ENCODE measurements around the gene CDH4.

The CDH4 gene

DNA sequence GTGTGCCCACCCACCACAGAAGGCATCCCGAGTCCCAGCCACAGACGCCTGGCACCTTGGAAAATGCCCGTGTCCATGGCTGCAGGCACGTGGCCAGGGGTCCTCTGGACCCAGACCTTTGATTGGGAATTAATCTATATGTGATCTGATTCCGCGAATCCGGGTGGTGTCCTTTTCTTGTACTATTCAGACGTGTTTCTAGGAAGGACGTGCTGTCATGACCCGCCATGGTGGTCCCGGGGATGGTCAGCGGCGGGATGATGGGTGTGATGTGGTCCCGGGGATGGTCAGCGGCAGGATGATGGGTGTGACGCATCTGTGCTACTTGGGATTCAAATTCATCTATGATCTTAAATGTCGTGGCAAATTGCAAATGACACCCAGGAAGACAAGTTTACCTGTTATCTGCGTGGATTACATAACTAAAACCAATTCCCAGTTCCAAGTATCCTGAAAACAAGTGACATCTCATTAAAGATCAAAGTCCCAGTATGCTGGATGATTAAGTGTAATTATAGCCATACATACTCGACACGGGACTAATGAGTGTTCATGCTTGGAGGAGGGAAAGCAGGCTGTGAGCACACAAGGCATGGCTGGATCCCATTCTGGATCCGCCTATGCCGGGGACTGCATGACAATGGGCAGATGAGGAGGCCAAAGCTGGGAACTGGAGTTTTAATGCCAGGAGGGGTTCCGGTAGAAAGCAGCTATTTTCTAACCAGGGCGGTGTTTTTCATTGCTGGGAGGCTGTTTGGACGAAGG, 557.1 kb downstream of the CDH4 start:
- TF ChIP-seq POLR2AphosphoS5 (IDR thresholded peaks at IDR 0.05; ENCODE audit: low read depth, low read length) (no peak), SIN3A (IDR thresholded peaks at IDR 0.05; ENCODE audit: borderline replicate concordance, insufficient read depth, low read length) (no peak), TAF1 (IDR thresholded peaks at IDR 0.05; ENCODE audit: borderline replicate concordance, insufficient read depth, low read length) (no peak), REST (IDR thresholded peaks at IDR 0.05; ENCODE audit: insufficient read depth in 1 of 2, low read depth in 2 of 2, low read length in 2 of 2) (no peak), FOXP2 (optimal IDR thresholded peaks at IDR 0.05; ENCODE audit: borderline replicate concordance, extremely low read depth, extremely low read length, insufficient read depth) (no peak)

GRCh38 chr20:61810066-61810737, 558.1 kb downstream of the CDH4 start:
- no peak for TF ChIP-seq POLR2AphosphoS5 (IDR thresholded peaks at IDR 0.05; ENCODE audit: low read depth, low read length)
- TF ChIP-seq SIN3A (IDR thresholded peaks at IDR 0.05; ENCODE audit: borderline replicate concordance, insufficient read depth, low read length), result no peak
- no peak for TF ChIP-seq REST (IDR thresholded peaks at IDR 0.05; ENCODE audit: insufficient read depth in 1 of 2, low read depth in 2 of 2, low read length in 2 of 2)
- TF ChIP-seq FOXP2 (optimal IDR thresholded peaks at IDR 0.05; ENCODE audit: borderline replicate concordance, extremely low read depth, extremely low read length, insufficient read depth), result no peak
- no peak for TF ChIP-seq TAF1 (IDR thresholded peaks at IDR 0.05; ENCODE audit: borderline replicate concordance, insufficient read depth, low read length)

DNA sequence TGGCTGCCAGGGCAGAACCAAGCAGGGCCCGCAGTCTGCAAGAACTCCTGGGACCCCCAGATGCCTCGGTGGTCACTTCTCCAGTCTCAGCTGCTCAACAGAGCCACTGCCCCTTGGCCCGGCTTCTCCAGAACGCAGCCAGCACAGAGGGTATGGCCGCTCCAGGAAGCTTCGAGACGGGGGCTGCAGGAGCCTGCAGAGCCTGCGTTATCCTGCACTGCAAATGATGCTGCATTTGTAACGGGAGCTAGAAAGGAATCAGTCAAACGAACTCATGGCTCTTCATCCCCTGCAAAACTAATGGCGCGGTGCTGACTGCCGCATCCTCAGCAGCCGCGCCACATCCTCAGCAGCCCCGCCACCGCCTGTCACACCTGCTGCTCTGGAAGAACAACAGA, 558.7 kb downstream of the CDH4 start:
- TF ChIP-seq REST (IDR thresholded peaks at IDR 0.05; ENCODE audit: insufficient read depth in 1 of 2, low read depth in 2 of 2, low read length in 2 of 2) (no peak), SIN3A (IDR thresholded peaks at IDR 0.05; ENCODE audit: borderline replicate concordance, insufficient read depth, low read length) (no peak), POLR2AphosphoS5 (IDR thresholded peaks at IDR 0.05; ENCODE audit: low read depth, low read length) (no peak), FOXP2 (optimal IDR thresholded peaks at IDR 0.05; ENCODE audit: borderline replicate concordance, extremely low read depth, extremely low read length, insufficient read depth) (no peak), TAF1 (IDR thresholded peaks at IDR 0.05; ENCODE audit: borderline replicate concordance, insufficient read depth, low read length) (no peak)

GRCh38 chr20:61811166-61811565, 559.1 kb downstream of the CDH4 start:
- no peak for TF ChIP-seq TAF1 (IDR thresholded peaks at IDR 0.05; ENCODE audit: borderline replicate concordance, insufficient read depth, low read length)
- no peak for TF ChIP-seq POLR2AphosphoS5 (IDR thresholded peaks at IDR 0.05; ENCODE audit: low read depth, low read length)
- TF ChIP-seq REST (IDR thresholded peaks at IDR 0.05; ENCODE audit: insufficient read depth in 1 of 2, low read depth in 2 of 2, low read length in 2 of 2), result no peak
- no peak for TF ChIP-seq FOXP2 (optimal IDR thresholded peaks at IDR 0.05; ENCODE audit: borderline replicate concordance, extremely low read depth, extremely low read length, insufficient read depth)
- no peak for TF ChIP-seq SIN3A (IDR thresholded peaks at IDR 0.05; ENCODE audit: borderline replicate concordance, insufficient read depth, low read length)

Data from PFSK-1 (cell line).